HG02678 (cell line): Measurements from ENCODE around the gene KRTAP5-1.
"Not testable (repeated sequence)": the region's sequence is repeated elsewhere in the genome, so short reads cannot be mapped to it uniquely, and the experiment has no call there.

Source experiments
- ATAC-seq: cut with Tn5 transposase; IDR thresholded peaks from one replicate; pipeline ENCODE4 v1.9.1; 2021; ENCODE audit warnings: mild to moderate bottlenecking, moderate library complexity; ENCODE audit not compliant: unreplicated experiment

Gene KRTAP5-1, protein sequence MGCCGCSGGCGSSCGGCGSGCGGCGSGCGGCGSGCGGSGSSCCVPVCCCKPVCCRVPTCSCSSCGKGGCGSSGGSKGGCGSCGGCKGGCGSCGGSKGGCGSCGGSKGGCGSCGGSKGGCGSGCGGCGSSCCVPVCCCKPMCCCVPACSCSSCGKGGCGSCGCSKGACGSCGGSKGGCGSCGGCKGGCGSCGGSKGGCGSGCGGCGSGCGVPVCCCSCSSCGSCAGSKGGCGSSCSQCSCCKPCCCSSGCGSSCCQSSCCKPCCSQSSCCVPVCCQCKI

DNA sequence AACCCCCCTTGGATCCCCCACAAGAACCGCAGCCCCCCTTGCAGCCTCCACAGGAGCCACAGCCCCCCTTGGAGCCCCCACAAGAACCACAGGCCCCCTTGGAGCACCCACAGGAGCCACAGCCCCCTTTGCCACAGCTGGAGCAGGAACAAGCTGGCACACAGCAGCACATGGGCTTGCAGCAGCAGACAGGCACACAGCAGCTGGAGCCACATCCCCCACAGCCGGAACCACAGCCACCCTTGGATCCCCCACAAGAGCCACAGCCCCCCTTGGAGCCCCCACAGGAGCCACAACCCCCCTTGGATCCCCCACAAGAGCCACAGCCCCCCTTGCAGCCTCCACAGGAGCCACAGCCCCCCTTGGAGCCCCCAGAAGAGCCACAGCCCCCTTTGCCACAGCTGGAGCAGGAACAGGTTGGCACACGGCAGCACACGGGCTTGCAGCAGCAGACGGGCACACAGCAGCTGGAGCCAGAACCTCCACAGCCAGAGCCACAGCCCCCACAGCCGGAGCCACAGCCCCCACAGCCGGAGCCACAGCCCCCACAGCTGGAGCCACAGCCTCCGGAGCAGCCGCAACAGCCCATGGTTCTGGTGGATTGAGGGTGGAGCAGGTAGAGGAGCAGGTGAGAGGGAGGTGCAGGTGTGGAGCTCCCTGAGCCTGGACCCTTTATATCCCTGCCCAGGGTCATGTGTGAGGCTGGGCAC is at the start of gene KRTAP5-1:
Gene KRTAP5-1 (minus strand): TSS at position 623 of the 710 bp plus-strand sequence. CDS start 34 bp downstream, at position 589.
- ATAC-seq, result not testable (repeated sequence)

DNA sequence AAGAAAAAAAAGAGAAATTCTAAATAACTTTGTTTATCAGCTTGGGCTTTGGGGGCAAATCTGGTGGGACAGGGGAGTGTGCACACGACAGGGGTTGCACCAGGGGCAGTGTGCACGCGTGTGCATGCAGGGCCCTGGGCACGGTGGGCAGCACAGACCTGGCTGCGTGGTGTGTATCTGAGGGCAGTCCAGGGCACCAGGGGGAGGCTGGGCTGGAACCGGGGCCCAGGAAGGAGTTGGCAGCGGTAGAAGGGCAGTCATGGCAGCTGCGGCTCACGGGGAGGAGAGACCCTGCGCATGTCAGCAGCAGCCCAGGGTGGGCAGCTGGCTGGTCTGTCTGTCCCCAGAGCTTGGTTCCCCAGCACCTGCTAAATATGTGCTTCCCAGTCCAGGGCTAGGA is 48.8 kb upstream of the KRTAP5-1 start:
- no peak for ATAC-seq

DNA sequence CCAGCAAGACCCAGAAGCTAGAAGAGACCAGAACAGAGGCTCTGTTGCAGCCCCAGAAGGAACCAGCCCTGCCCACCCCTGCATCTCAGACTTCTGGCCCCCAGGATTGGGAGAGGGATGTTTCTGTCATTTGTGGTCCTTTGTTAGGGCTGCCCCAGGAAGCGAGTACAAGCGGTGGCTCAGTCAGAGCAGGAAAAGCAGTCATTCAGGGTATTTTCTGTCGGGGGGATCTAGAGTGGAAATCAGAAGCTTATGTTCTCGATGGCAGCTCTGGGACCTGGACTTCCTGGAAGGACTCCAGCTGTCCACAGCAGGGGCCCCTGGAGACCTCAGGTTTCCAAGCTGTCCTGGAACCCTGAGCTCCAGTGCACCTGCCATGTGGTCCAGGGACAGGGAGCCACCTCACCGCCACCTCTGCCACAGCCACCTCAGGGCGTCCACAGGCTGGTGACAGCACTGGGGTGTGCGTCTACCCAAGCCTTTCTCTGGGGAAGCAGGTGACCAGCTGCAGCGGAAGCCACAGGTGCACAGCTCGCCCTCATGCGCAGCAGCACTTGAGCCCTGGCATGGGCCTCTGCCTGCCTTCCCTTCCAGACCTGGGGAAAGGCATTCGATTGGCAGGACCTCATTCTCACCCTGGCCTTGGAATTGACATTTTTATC is 47.1 kb upstream of the KRTAP5-1 start:
- ATAC-seq, result no peak

DNA sequence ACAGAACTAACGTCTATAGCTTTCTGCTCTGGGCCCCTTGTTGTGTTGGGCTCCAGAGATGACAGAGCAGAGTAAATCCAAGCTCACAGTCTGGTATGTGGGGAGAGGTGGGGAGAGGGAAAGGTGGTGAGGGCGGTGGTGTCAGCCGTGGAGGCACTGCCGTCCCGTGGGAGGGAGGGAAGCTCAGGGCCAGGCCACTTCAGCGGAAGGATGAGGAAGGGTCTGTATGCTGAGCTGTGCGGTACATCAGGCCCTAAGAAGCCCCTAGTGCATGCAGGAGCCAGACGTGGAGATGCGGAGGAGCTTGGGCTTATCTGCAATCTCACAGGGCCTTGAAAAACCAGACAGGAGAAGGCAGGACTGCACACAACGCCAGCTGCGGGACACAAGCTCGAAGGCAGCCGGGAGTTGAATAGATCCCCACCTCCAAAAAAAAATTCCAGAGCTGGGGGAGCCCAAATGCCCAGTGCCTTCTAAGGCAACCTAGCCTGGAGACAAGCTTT is 46.0 kb upstream of the KRTAP5-1 start:
- no peak for ATAC-seq

DNA sequence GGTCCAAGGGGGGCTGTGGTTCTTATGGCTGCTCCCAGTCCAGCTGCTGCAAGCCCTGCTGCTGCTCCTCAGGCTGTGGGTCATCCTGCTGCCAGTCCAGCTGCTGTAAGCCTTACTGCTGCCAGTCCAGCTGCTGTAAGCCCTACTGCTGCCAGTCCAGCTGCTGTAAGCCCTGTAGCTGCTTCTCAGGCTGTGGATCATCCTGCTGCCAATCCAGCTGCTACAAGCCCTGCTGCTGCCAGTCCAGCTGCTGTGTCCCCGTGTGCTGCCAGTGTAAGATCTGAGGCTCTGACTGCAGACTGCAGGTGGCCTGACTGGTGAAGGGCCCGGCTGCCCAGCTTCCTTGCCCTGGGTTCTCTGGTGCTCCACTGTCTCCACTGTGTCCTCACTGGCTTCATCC is 45.2 kb upstream of the KRTAP5-1 start:
- ATAC-seq, result no peak

DNA sequence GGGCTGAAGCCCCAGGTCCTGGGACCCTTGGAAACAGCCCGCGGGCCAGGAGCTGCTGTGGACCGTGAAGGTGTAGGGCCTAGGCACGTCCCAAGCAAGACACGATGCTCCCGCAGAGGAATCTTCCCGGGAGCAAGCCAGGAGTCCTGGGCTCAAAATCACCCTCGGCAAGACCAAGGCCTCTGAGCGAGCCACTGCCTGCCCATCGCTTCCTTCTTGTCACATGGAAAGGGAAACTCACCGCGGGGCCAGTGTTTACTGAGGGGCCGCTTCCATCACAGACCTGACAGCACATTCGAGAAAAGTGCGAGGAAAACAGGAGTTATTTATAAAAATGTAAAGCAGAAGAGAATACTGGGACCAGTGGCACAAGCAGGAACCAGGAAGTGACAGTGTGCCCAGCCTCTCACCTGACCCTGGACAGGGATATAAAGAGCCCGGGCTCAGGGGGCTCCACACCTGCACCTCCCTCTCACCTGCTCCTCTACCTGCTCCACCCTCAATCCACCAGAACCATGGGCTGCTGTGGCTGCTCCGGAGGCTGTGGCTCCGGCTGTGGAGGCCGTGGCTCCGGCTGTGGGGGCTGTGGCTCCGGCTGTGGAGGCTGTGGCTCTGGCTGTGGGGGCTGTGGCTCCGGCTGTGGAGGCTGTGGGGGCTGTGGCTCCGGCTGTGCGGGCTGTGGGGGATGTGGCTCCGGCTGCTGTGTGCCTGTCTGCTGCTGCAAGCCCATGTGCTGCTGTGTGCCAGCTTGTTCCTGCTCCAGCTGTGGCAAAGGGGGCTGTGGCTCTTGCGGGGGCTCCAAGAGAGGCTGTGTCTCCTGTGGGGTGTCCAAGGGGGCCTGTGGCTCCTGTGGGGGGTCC is 44.5 kb upstream of the KRTAP5-1 start, which contains the start of gene KRTAP5-5:
Gene KRTAP5-5 (plus strand): TSS at position 450 of the 860 bp plus-strand sequence. CDS start 66 bp downstream, at position 516.
- ATAC-seq, result no peak

DNA sequence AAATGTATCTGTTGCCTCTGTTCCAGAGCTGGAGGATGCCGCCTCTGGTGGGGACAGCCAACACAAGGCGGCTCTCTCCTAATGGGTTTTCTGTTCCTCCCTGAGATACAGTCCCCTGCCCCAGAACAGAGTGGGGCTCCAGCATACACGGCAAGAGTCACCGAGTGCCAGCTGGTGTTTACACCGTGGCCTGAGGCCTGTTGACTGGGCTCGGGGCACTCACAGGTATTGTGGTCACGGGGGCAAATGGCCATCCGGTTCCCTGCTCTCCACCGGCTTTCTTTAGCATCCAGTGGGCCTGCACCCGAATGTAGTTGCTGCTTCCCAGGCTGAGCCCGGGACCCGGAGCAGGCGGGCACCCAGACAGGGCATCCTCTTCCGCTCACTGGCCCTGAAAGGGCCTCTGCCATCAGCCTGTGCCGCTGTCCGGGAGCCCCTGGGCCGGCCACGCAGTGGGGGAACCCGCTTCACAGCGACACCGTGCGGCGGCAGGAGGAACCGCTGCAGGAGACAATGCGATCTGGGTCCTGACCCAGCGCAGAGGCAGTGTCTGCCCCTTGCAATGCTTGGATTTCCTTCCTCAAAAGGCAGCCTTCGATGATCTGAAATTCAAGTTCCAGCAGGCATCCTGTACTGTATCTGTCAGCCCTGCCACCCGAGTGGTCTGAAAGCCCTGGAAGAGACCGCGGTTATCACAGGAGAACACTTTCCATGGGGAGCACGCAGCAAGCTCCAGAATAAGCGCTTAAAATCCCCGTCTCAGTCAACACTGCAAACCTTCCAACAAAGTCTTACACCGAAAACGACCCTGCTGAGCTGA is 43.6 kb upstream of the KRTAP5-1 start:
- ATAC-seq, result no peak

DNA sequence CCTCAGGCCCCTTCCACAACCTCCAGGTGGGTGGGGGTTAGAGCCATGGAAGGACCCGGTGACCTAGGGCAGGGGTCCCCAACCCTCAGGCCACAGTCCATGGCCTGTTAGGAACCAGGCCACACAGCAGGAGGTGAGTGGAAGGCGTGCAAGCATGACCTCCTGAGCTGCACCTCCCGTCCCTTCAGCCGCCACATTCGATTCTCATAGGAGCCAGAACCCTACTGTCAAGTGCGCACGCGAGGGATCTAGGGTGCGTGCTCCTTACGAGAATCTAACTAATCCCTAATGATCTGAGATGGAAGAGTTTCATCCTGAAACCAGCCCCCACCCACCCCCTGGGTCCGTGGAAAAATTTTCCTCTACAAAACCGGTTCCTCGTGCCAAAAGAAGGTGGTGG is 40.5 kb upstream of the KRTAP5-1 start:
- ATAC-seq, result no peak

DNA sequence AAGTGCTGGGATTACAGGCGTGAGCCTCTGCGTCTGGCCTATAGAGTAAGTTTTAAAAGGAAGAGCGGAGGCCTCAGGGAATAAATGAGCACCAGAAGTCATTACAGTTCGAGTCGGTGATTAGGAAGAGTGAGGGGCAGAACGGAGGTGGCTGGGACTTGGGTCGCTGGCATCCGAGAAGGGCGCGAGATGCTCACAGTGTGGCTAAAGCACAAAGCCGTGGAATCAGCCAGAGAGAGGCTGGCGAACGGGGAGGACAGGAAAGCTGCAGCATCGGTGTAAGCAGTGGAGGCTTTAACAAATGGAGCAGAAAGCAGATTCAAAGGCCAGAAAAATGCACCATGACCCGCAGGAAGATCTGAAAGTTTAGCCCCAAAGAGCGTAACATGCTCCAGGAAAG is 39.5 kb upstream of the KRTAP5-1 start:
- no peak for ATAC-seq

DNA sequence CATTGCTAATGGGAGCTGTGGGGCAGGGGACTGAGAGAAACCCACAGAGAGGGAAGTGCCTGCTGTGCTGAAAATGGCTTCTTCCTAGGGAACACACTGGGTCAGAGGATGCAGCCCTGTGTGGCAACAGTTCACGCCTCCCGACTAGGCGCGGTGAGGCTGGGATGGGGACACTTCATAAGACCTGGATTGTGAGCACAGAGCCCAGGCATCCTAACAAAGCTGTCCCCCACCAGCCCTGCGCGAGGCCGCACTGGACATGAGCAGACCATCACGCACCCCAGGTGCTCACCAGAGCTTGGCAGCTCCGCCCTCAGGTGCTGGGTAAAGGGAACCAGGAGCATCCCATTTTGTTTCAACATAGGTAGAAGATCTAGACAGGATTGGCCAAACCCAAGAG is 38.6 kb upstream of the KRTAP5-1 start:
- no peak for ATAC-seq

DNA sequence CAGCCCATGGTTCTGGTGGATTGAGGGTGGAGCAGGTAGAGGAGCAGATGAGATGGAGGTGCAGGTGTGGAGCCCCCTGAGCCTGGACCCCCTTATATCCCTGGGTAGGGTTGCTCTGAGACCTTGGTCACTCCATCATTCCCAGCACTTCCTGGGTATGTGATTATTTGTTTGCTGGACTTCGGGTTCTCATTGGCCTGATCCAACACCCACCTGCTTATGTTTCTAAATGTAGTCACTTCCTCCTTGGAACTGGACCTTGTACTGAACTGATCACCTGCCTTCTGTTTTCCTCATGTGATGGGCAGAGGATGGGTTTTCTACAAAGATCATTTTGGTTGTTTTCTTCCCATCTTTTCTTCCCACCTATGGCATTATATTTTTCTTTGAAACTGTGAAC is 37.0 kb upstream of the KRTAP5-1 start, which contains the start of gene KRTAP5-4:
Gene KRTAP5-4 (minus strand): TSS at position 53 of the 400 bp plus-strand sequence. CDS start 45 bp downstream, at position 8.
- ATAC-seq, result no peak

DNA sequence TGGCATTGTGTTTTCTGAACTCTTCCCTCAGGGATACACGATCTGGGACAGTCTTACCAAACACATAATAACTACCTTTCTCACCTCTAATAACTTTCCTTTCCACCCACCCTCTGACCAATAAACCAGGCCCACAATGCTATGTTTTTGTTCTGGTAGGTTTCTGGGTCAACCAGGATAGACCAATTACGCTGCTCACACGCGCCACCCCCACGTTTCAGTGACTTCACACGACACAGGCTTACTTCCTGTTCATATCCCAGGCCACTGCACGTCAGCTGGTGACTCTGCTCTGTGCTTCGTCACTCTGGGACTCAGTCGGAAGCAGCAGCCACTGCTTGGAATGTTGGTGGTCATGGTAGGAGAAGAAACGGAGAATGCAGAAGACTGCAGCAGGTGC is 34.4 kb upstream of the KRTAP5-1 start:
- ATAC-seq, result no peak

DNA sequence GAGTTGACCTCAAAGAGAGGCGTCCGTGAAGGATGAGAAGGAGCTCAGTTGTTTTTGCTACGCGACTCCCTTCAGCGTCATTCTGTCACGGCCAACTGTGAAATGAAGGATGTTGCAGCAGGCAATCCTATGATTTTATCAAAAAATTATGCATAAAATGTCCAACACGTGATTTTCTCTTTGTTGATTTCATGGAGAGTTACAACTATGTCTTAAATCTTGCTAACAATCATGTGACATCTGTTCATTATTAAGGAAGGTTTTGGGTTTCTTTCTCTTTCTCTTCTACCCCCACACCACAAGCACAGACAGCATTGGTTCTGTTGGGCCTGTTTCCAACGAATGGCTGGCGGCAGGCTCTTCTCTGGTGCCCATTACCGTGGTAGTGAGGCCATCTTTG is 33.1 kb upstream of the KRTAP5-1 start:
- no peak for ATAC-seq

DNA sequence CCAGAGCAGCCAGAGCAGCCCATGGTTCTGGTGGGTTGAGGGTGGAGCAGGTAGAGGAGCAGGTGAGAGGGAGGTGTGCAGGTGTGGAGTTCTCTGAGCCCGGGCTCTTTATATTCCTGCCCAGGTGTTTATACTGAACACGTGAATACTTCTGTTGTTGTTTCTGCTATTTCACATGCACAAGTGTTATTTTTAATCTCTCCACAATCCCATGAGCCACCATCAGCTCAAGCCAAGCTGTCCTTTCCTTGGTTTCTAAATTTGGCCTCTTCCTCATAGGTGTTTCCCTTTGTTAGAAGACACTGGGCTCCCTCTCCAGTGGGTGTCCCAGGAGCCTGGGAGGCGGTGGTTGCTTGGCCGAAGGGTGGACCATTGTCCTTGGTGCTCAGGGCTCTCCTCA is 23.3 kb upstream of the KRTAP5-1 start, which contains the start of gene KRTAP5-3:
Gene KRTAP5-3 (minus strand): TSS at position 101 of the 400 bp plus-strand sequence. CDS start 78 bp downstream, at position 23.
- ATAC-seq, result no peak

DNA sequence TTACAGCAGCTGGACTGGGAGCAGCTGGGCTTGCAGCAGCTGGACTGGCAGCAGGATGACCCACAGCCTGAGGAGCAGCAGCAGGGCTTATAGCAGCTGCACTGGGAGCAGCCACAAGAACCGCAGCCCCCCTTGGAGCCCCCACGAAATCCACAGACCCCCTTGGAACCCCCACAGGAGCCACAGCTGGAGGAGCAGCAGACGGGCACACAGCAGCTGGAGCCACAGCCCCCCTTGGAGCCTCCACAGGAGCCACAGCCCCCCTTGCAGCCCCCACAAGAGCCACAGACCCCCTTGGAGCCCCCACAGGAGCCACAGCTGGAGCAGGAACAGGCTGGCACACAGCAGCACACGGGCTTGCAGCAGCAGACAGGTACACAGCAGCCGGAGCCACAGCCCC is 22.8 kb upstream of the KRTAP5-1 start:
- ATAC-seq, result not testable (repeated sequence)

DNA sequence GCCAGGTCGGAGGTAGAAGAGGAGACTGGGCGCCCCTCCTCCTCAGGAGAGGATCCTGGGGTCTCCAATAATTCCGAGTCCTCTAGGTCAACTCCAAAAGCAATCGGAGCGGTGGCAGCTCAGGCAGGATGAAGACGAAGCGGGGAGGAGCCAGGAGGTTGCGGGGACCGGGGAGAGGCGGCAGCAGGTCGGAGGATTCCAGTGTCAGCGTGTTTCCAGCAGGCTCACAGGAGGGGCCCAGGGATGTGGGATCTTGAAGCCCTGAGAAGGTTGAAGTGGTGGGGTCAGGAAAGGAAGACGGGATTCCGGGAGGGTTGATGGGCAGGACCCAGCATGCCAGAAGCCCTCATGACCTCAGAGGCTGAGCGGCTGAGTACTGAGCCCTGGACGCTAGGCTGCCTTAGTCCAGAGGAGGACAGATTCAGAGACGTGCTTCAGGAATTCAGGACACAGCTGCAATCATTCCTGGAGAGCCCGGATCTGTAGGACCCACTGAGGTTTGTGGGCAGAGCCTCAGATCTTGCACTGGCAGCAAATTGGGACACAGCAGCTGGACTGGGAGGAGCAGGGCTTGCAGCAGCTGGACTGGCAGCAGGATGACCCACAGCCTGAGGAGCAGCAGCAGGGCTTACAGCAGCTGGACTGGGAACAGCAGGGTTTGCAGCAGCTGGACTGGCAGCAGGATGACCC is 22.2 kb upstream of the KRTAP5-1 start:
- not testable (repeated sequence) for ATAC-seq

DNA sequence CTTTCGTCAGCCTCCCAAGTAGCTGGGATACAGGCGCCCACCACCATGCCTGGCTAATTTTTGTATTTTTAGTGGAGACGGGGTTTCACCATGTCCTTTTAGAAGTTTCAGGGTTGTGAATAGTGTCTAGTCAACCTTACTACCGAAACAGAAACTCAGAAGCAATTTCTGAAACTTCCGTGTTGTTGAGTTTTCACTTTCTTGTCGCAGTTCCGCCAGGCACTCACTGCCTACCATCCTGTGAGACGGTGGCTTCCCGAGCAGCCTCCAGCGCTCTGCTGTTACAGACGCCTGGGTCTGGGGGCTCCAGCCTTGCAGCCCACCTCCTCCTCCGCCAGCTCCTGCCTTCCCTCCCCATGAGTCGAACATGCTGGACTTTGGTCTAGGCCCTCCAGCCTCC is 20.8 kb upstream of the KRTAP5-1 start:
- ATAC-seq, result peak; percentile 91

DNA sequence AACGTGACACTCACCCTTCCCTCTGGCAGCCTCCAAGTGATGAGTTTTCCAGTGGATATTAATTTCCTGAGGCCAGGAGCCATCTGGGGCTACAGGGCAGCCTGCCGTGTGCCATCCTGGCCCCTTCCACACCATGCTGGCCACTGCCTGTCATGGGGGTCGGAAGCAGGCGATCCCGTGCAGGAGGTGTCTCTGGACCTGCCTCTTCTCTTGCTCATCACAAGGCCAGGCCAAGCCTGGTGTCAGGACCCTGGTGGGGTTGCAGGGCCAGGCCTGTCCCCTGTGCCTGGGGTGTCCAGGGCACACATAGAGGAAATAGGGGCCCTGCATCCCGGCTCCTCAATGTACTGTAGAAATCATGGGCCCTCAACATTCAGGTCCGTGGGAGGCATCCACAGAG is 19.6 kb upstream of the KRTAP5-1 start:
- no peak for ATAC-seq

DNA sequence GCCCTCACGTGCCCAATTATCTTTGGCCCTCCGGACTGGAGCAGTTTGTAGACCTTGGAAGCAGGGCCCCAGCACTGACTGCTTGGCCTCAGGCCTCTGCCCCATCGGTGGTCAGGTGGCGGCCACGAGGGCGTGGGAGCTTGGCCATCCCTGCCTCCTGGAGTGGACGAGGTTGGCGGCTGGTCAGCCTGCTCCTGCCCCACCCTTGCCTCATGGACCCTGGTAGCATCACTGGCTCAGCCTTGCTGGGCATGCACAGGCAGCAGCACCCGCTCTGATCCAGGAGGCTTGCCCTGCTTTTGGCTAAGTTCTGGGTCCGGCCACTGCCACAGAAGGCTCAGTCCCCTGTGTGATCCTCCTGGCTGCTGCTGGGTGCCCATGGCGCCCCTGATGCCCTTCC is 19.1 kb upstream of the KRTAP5-1 start:
- no peak for ATAC-seq
